ENCODE measurements around the gene CEP152.

The CEP152 gene

DNA sequence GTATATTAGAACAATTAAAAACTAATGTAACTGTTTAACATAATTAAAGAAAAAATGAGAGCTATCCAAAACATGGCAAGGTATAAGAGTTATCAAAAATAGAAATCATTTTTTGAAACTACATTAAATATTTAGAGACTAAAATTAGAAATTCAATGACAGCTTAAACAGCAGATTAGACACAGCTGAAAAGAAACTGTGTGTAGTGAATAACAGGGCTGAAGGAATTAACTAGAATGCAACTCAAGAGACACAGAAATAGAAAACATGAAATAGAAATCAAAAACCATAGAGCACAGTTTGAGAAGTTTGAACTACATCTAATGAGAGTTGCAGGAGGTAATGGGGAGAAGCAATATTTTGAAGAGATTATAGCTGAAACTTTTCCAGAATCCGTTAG, 105.5 kb downstream of the CEP152 start:
- ChIA-PET POLR2A (no interaction called here), CTCF (no interaction called here)
- no peak for TF ChIP-seq TARDBP (IDR thresholded peaks at IDR 0.05)
- TF ChIP-seq LEF1 (IDR thresholded peaks at IDR 0.05; ENCODE audit: borderline replicate concordance), result no peak
- no peak for TF ChIP-seq BHLHE40 (IDR thresholded peaks at IDR 0.05; ENCODE audit: borderline replicate concordance)
- no peak for TF ChIP-seq HDGF (IDR thresholded peaks at IDR 0.05; ENCODE audit: borderline replicate concordance)
- no peak for TF ChIP-seq ARNT (IDR thresholded peaks at IDR 0.05)
- TF ChIP-seq FOXM1 (IDR thresholded peaks at IDR 0.05; ENCODE audit: borderline replicate concordance), result no peak
- no peak for TF ChIP-seq ZNF384 (IDR thresholded peaks at IDR 0.05)
- TF ChIP-seq SP1 (IDR thresholded peaks at IDR 0.05), result no peak
- no peak for TF ChIP-seq L3MBTL2 (conservative IDR thresholded peaks at IDR 0.05)
- TF ChIP-seq ELF4 (IDR thresholded peaks at IDR 0.05), result no peak
- TF ChIP-seq, protein P1, sequence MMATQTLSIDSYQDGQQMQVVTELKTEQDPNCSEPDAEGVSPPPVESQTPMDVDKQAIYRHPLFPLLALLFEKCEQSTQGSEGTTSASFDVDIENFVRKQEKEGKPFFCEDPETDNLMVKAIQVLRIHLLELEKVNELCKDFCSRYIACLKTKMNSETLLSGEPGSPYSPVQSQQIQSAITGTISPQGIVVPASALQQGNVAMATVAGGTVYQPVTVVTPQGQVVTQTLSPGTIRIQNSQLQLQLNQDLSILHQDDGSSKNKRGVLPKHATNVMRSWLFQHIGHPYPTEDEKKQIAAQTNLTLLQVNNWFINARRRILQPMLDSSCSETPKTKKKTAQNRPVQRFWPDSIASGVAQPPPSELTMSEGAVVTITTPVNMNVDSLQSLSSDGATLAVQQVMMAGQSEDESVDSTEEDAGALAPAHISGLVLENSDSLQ (IDR thresholded peaks at IDR 0.05), result no peak
- no peak for TF ChIP-seq FOXK2 (IDR thresholded peaks at IDR 0.05)
- no peak for TF ChIP-seq NFRKB (IDR thresholded peaks at IDR 0.05)
- no peak for TF ChIP-seq CTBP1 (IDR thresholded peaks at IDR 0.05; ENCODE audit: borderline replicate concordance)
- TF ChIP-seq SUZ12 (IDR thresholded peaks at IDR 0.05), result no peak
- TF ChIP-seq FOXA1 (IDR thresholded peaks at IDR 0.05), result no peak
- no peak for DNase-seq (ENCODE audit: extremely low spot score)

DNA sequence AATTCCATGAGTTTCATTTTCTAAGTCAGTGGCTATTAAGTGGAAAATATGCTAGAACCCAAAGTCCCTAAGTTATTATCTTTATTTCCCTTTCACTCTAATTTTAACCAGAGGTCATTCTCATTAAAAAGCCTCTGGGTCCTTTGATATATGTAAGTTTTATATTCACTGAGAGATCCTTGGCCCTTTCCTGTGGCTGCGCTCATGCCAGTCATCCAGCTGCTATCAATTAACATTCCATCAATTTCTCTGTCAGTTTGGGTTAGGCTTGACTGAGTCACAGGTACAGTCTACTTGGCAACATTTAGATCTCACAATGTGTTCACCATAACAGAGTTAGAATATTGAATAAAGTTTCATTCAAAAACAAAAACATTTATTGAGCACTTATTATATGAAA, 107.3 kb downstream of the CEP152 start:
- DNase-seq (ENCODE audit: extremely low spot score), result no peak
- ChIA-PET CTCF (no interaction called here), POLR2A (no interaction called here)
- no peak for TF ChIP-seq ARNT (IDR thresholded peaks at IDR 0.05)
- no peak for TF ChIP-seq ZNF384 (IDR thresholded peaks at IDR 0.05)
- TF ChIP-seq HDGF (IDR thresholded peaks at IDR 0.05; ENCODE audit: borderline replicate concordance), result no peak
- no peak for TF ChIP-seq BHLHE40 (IDR thresholded peaks at IDR 0.05; ENCODE audit: borderline replicate concordance)
- no peak for TF ChIP-seq SP1 (IDR thresholded peaks at IDR 0.05)
- no peak for TF ChIP-seq CTBP1 (IDR thresholded peaks at IDR 0.05; ENCODE audit: borderline replicate concordance)
- TF ChIP-seq FOXA1 (IDR thresholded peaks at IDR 0.05), result no peak
- no peak for TF ChIP-seq ELF4 (IDR thresholded peaks at IDR 0.05)
- TF ChIP-seq FOXK2 (IDR thresholded peaks at IDR 0.05), result no peak
- no peak for TF ChIP-seq L3MBTL2 (conservative IDR thresholded peaks at IDR 0.05)
- no peak for TF ChIP-seq NFRKB (IDR thresholded peaks at IDR 0.05)
- no peak for TF ChIP-seq FOXM1 (IDR thresholded peaks at IDR 0.05; ENCODE audit: borderline replicate concordance)
- TF ChIP-seq TARDBP (IDR thresholded peaks at IDR 0.05), result no peak
- TF ChIP-seq SUZ12 (IDR thresholded peaks at IDR 0.05), result no peak
- TF ChIP-seq LEF1 (IDR thresholded peaks at IDR 0.05; ENCODE audit: borderline replicate concordance), result no peak
- TF ChIP-seq, protein P1 (IDR thresholded peaks at IDR 0.05), result no peak

DNA sequence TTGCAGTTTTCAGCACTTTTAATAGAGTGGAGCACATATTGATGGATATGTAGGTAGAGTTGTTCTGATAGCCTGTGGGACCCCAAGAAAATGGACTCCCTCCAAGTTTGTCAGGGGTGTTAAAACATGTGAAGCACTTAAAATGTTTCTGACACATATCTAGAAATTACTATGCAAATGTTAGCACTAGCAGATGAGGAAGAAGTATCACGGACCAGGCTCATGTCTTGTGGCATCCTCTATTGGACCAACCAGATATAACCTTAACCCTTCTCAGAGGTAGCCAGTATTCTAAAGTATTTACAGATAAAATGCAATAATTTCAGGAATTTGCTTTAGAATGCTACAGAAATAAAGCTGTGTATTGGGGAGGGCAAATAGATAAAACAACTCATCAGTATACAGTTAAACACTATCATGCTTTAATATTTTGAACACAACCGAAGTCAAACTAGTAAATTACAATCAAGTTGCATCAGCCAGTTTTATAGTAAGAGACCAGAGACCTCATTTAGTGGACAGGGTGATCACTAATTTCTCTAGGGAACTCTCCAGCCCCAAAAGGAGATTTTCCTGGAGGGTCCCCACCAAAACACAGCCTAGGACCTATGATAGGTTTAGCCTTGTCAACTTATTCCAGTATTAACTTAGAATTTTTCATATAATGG, 108.2 kb downstream of the CEP152 start:
- ChIA-PET POLR2A (no interaction called here), CTCF (no interaction called here)
- DNase-seq (ENCODE audit: extremely low spot score), result no peak
- TF ChIP-seq FOXA1 (IDR thresholded peaks at IDR 0.05), result no peak
- TF ChIP-seq ELF4 (IDR thresholded peaks at IDR 0.05), result no peak
- no peak for TF ChIP-seq NFRKB (IDR thresholded peaks at IDR 0.05)
- TF ChIP-seq CTBP1 (IDR thresholded peaks at IDR 0.05; ENCODE audit: borderline replicate concordance), result no peak
- TF ChIP-seq HDGF (IDR thresholded peaks at IDR 0.05; ENCODE audit: borderline replicate concordance), result no peak
- TF ChIP-seq ARNT (IDR thresholded peaks at IDR 0.05), result no peak
- TF ChIP-seq FOXK2 (IDR thresholded peaks at IDR 0.05), result no peak
- no peak for TF ChIP-seq ZNF384 (IDR thresholded peaks at IDR 0.05)
- TF ChIP-seq LEF1 (IDR thresholded peaks at IDR 0.05; ENCODE audit: borderline replicate concordance), result no peak
- no peak for TF ChIP-seq BHLHE40 (IDR thresholded peaks at IDR 0.05; ENCODE audit: borderline replicate concordance)
- no peak for TF ChIP-seq TARDBP (IDR thresholded peaks at IDR 0.05)
- TF ChIP-seq L3MBTL2 (conservative IDR thresholded peaks at IDR 0.05), result no peak

DNA sequence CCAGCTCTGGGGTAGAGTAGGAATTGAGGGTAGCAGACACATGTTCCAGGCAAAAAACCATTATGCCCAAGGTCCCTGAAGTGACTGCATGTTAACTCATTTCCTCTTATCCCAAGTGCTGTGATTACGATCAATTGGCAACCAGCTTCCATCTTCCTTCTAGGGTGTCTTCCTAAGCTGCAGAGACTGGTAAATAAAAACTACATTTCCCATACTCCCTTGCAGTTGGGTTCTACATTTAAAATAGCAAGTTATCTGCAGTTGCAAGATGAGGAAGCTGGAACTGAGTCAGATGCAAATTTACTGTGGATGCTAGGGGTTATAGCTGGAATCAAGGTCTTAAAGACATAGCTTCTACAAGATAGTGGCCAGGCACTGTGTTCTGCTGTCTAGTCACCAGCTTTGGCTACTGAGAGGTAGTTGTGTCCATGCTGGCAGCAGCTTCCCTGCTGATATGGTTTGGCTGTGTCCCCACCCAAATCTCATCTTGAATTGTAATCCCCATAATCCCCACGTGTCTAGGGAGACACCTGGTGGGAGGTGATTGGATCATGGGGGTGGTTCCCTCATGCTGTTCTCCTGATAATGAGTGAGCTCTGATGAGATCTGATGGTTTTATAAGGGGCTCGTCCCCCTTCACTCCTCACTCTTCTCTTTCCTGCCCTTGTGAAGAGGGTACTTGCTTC, 114.1 kb downstream of the CEP152 start:
- TF ChIP-seq TARDBP (IDR thresholded peaks at IDR 0.05), result no peak
- no peak for TF ChIP-seq LEF1 (IDR thresholded peaks at IDR 0.05; ENCODE audit: borderline replicate concordance)
- no peak for TF ChIP-seq FOXK2 (IDR thresholded peaks at IDR 0.05)
- TF ChIP-seq SUZ12 (IDR thresholded peaks at IDR 0.05), result no peak
- TF ChIP-seq CTBP1 (IDR thresholded peaks at IDR 0.05; ENCODE audit: borderline replicate concordance), result no peak
- no peak for TF ChIP-seq ZNF384 (IDR thresholded peaks at IDR 0.05)
- ChIA-PET CTCF (interaction anchor here (0.7 kb wide), 1 partner anchor 39 kb away, joined by 3 read pairs; no protein-coding TSS in a partner anchor), POLR2A (no interaction called here)

DNA sequence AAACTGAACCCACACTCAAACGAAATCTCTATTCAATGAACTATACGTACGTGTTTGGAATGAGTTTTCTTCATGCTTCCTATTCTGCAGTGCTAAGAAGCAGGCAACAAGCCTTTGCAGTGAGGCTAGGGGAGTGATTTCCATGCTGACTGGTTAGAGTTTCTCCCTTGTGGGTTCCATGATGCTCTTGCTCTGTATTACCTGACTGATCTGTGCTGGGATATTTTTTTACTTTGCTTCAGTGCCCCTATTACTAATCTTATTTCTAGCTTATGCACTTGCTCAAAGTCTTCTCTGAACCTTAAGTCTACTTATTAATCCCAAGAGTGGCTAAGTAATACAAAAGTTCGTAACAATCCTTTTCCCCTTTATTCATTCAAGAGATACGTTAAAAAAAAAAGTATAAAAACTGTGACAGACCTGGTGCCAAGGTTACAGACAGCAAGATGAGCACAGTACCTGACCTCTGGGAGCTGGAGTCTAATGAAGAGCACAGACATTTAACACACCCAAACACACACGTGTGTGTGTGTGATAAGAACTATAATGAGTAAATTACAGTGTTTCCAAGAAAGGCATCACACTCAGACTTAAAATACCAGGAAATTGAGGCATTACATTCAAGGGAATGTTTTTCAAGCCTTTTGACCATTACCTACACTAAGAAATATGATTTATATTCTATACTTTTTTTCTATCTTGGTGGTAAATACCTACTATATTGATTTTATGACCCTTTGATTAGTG, 114.9 kb downstream of the CEP152 start:
- ChIA-PET POLR2A (no interaction called here), CTCF (no interaction called here)
- TF ChIP-seq BHLHE40 (IDR thresholded peaks at IDR 0.05; ENCODE audit: borderline replicate concordance) (no peak), SUZ12 (IDR thresholded peaks at IDR 0.05) (no peak), HDGF (IDR thresholded peaks at IDR 0.05; ENCODE audit: borderline replicate concordance) (no peak), ARNT (IDR thresholded peaks at IDR 0.05) (no peak), L3MBTL2 (conservative IDR thresholded peaks at IDR 0.05) (no peak), FOXK2 (IDR thresholded peaks at IDR 0.05) (no peak), SP1 (IDR thresholded peaks at IDR 0.05) (no peak)
- no peak for DNase-seq (ENCODE audit: extremely low spot score)

More for the DNA sequence above, 114.1 kb downstream of the CEP152 start:
- DNase-seq (ENCODE audit: extremely low spot score), result no peak
